Activated T-cell treated with anti-CD3 and anti-CD28 coated beads for 1 hour (primary cell): ENCODE measurements around the gene SPON1.
A peak's percentile ranks its signal among the peaks of the same experiment; 100 is the strongest.
"Not testable (repeated sequence)": the region's sequence is repeated elsewhere in the genome, so short reads cannot be mapped to it uniquely, and the experiment has no call there.

Source experiments
- DNase-seq: peaks from one replicate; pipeline ENCODE4 v3.0.0-alpha.2; 2020; ENCODE audit warnings: low read depth

The SPON1 gene

DNA sequence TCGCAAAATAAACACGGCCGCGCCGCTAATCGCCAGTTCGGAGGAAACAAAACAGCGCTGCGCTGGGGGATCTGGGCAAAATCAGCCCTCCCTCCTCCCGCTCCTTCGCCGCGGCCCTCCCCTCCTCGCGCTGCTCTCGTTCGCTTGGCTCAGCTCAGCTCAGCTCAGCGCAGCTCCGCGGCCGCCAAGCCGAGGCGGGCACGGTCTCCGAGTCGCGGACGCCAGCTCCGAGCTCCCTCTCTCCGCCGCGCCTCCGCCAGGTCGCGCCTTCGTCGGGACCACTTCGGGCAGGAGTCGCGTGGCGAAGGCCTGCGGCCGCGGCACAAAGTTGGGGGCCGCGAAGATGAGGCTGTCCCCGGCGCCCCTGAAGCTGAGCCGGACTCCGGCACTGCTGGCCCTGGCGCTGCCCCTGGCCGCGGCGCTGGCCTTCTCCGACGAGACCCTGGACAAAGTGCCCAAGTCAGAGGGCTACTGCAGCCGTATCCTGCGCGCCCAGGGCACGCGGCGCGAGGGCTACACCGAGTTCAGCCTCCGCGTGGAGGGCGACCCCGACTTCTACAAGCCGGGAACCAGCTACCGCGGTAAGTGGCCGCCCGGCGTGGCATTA lies at the start of gene SPON1:
Gene SPON1, plus strand, starts transcription at position 162 of the 607 bp plus-strand sequence. Its CDS starts 182 bp downstream, at position 344.
- DNase-seq, result peak; percentile 32

DNA sequence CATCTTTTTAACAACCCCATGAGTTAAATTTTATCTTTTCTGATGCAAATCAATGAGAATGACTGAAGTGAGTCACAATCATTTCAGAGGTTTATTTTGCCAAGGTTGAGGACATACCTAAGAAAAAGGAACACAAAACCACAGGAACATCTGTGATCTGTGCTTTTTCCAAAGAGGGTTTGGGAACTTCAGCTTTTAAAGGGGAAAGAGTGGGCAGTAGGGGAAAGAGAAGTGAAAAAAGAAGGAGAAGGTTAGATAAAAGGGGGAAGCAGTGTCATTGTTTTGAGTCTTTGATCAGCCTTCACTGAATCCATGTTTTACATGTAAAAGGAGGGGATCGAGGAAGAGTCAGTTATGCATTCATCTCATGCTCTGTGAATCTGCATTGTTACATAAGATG lies 45.3 kb upstream of the SPON1 start:
- no peak for DNase-seq

DNA sequence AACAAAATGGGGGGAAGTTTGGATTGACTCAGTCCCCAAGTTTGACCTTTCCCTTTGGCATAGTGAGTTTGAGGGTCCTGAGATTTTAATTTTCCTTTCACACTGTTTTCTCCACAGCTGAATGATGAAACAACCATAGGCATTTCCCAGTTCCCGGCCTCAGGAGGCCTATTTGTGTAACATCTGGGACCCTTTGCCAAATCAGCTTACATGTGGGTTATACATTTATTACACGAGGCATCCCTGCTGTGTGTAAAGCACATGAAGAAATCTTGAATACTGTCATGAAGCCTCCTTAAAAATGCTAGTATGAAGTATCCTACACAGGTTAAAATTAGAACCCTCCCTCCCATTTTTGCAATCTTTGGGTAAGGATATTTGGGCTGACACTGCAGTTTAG lies 44.6 kb upstream of the SPON1 start:
- no peak for DNase-seq

DNA sequence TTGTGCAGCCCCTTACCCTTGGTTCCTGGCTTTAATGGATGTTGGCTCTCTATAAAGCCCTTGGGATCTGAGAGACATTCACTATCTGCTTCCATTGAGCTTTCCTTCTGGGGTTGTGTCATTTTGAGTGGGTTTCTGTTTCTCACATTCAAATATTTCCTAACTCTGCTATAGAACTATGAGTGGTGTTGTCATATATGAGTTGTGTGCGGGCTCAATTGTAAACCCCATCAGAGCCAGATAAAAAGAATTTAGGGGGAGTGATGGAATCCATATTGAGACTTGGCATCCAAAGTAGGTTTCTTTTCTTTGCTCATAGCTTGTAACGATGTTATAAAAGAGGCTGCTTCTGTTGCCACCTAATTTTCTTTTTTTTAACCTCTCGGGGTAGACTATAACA lies 41.8 kb upstream of the SPON1 start:
- no peak for DNase-seq

DNA sequence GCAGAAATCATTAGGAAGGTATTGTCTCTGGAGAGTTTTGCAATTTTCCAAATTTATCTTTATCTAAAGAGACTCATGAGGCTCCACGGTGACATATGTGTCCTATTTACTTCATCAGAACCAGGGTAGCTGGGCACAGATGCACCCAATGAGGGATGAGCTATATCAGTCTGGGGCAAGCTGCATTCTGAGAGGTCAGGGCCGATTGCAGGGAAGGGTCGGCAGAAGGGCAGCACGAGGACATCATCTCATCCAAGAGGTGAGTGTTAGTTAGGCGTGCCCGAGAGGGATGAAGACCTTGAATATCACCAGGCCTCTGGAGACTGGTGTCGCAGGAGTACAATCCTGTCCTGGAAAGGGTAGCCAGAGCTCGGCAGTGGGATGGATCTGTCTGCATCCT lies 41.0 kb upstream of the SPON1 start:
- no peak for DNase-seq

DNA sequence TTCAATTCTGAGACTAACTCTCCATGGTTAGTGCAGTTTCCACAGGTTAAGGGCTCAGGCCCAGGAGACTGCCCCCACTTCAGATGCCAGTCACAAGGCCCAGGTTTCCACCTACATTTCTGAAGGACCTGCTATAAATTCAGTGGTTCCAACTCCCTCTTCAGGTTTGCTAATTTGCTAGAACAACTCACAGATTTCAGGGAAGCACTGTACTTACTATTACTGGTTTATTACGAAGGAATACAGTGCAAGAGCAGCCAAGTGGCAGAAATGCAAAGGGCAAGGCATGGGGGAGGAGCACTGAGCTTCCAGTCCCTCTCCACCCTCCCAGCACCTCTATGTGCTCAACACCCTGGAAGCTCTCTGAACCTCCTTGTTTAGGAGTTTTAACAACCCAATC lies 39.3 kb upstream of the SPON1 start:
- DNase-seq, result no peak

DNA sequence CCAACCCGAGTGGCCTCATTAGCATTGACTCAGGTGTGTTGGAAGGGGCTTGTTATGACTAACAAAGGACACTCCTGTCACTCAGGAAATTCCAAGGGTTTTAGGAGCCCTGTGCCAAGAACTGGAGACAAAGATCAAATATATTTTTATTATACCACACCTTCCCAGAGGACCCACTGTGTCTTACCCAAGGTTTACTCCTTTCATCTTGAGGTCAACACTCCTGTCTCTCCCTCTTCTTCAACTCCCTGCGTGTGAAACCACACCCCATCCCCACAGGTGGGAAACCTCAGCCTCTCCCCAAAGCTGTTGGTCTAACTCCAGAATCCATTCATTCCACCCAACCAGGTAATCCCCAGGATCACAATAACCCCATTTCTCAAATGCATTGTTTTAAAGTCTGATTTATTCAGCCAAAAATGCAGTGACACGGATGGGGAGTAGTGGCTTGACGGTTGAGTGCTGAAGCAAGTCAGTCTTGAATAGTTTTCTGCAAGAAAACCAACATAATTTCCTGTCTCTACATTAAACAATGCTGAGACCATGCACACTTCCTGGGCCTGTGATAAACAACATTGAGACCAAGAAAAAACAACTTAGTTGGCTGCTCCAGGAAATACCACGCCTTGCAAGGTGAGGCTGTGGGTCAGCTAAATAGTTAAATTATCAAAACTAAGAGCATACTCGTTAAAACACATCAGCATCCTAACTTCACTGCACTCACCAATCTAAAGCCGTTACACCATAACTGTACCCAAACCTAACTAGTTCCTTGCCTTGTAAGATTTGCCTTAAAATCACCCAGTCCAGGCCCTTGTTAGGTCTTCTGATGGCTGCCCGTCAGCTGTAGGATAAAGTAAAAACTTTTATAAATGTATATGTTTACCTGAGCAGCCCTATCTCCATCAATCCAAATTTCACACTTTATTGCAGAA lies 38.5 kb upstream of the SPON1 start:
- DNase-seq, result no peak

DNA sequence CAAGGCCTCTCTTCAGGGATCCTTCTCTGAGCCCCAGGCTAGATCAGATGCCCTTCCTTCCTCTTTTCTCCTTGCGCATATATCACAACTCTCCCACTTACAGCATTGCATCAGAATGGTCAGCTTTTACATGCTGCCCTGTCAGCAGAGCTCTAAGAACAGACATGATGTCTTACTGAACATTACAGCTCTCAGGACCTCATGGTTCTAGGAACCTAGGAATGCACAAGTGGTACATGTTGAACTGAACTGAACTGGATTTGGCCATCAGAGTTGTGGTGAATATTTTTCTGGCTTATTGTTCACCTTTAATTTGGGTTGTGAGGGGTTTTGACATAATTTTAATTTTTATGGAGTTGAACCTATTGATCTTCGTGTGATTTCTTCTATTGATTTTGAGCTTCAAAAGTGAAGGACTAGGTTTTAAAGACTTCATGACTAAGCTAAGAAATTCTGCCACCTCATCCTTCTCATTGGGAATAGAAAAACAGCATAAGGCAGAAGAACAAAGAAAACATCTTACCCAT lies 37.7 kb upstream of the SPON1 start:
- DNase-seq, result no peak

DNA sequence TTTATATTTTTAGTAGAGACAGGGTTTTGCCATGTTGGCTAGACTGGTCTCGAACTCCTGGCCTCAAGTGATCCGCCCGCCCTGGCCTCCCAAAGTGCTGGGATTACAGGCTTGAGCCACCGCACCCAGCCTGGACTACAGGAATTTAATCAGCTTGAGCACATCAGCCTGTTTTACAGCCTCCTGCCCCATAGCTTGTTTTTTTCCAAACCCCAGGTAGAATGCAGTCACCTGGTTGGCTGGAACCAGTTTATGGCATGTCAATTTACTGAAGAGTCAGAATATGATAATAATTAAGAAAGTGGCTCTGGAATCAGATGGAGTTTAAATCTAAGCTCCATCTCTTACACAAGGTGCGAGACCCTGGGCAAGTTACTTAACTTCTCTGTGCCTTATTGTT lies 36.2 kb upstream of the SPON1 start:
- DNase-seq, result not testable (repeated sequence)

DNA sequence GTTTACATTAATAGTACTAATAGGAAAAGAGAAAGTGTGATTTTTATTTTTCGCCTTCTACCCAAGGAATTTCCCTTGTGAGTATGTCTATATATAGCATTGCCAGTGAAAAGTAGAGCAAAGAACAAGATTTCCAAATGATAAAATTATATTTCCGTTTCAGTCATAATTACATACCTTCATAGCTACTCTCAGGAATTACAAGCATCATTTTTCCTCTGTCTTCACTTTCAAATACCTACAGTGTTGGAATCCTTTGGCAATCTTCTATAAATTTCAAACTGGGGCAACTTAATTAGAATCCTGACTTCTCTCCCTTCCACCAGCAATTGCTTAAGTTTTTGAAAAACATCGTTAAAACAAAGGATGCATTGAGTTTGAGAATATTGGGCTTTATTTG lies 35.5 kb upstream of the SPON1 start:
- no peak for DNase-seq

DNA sequence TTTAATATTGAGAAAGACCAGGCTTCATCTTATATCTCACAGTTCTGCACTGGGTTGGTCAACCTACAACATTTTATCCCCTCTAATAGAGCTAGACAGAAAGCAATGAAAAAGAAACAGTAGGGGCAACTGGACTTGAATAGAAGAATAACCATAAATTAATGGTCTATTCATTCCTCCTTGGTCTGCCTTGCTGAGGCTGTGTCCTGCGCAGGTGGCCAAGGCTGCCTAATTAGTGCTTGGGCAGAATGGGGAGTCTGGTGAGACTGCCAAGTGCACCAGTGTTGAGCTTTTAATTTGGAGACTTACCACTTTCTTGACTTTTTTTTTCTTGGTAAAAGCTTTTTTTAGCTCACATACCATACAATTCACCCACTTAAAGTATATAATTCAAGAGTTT lies 35.0 kb upstream of the SPON1 start:
- DNase-seq, result no peak

DNA sequence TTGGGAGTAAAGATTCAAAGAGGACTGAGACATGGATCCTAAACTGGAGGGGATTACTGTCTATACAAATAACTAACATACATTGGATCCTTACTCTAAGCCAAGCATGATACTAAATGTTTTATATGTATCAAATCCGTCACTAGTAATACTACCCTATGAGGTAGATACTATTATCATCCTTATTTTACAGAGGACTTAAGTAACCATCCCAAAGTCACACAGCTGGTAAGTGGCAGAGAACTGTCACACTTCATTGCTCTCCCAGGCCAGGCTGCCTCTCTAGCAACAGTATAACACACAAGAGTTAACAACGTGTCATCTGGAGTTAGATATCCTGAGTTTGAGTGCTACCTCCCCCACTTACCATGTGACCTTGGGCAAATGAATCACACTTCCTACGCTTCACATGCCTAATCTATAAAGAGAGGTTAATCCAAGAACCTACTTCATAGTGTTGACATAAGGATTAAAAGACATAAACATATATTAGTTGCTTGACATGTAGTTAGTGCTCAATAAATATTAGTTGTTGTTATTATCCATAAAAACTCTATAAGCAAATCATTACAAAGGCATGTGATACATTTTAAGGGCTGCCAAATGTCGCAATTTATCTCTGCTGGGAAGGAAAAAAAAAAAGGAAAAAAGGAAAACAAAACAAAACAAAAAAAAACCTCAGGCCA lies 33.8 kb upstream of the SPON1 start:
- no peak for DNase-seq

DNA sequence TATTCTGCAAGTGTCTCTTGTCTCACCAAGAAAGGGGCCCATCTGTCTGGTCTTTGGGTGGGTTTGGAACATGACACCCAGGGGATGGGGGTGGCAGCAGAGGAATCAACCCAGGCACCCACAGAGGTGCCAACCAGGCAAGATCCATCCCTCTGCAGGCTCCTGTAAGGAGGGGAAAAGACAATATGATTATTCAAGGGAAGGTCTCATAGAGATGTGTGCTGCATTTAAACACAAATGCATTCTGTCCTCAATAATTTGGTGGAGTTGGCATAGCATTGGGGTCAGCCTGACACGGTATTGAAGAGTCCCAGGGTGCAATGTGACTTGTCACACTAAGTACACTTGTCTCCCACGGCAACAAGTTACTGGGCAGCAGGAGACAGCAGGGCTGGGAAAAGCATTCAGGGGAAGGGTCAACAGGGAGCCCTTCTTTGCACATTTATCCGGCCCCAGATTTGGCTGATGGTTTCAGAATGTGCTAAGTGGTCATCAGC lies 33.1 kb upstream of the SPON1 start:
- DNase-seq, result no peak

DNA sequence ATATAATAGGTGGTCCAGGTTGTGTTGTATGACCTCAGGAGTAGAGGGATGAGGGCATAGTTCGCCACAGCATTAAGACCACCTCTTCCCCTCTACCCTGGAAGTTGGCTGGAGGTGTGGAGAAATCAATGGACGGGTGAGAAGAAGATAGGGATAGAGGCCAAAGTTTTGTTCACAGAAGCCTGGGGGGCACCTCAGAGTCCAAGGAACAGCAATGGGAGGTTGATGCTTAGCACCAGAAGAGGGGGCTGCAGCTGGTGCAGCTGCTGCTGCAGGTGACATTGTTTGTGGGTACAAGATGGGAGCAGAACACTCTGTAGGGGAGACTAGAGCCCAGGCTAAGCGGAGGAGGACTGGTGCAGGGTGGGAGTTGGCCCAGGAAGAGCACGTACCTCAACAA lies 31.2 kb upstream of the SPON1 start:
- DNase-seq, result no peak

DNA sequence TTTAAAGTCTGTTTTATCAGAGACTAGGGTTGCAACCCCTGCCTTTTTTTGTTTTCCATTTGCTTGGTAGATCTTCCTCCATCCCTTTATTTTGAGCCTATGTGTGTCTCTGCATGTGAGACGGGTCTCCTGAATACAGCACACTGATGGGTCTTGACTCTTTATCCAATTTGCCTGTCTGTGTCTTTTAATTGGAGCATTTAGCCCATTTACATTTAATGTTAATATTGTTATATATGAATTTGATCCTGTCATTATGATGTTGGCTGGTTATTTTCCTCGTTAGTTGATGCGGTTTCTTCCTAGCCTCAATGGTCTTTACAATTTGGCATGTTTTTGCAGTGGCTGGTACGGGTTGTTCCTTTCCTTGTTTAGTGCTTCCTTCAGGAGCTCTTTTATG lies 25.4 kb upstream of the SPON1 start:
- not testable (repeated sequence) for DNase-seq

DNA sequence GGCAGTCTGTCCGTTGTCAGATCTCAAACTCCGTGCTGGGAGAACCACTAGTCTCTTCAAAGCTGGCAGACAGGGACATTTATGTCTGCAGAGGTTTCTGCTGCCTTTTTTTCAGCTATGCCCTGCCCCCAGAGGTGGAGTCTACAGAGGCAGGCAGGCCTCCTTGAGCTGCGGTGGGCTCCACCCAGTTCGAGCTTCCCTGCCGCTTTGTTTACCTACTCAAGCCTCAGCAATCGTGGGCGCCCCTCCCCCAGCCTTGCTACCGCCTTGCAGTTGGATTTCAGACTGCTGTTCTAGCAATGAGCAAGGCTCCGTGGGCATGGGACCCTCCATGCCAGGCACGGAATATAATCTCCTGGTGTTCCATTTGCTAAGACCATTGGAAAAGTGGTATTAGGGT lies 23.7 kb upstream of the SPON1 start:
- DNase-seq, result peak; percentile 19

DNA sequence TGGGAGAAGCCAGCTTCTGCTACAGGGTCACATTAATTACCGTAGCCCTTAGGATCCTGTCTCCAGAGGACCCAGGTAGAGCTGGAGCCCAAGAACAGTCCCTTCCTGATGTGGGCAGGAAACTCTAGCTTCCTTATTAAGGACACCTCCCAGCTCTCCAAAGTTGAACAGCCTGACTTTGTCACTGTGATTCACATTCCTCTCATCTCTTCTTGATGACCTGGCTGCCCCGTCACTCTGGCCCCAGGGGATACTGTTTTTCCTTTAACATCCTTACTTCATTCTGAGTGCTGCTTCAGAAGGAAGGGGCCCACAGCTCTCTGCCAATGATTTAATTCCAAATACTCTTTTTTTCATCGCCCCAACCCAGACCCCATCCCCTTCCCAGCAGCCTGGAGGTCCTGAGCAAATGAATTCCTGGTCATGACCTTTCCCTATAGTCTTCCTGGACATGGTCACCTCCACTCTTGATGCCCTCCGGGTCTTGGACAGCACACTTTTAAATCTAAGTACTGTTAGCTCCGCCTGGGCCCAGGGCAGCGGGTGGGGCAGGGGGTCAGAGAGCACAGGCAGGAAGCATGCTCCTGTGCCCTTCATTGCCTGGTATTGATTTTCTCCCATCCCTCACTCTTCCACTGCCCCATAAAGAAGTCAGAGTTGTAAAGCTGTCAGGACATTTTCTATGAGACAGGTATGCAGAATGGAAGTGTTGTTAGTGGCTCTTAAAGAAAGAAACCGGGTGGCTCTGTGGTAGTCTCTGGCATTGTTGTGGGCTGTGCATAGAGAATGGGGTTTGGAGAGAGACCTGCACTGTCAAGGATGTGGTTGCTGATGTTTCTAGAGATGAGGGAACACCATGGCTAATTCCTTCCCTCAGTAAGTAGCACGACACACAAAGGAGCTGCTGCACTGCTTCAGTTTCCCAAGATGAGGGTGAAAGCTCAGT lies 22.3 kb upstream of the SPON1 start:
- DNase-seq, result no peak

DNA sequence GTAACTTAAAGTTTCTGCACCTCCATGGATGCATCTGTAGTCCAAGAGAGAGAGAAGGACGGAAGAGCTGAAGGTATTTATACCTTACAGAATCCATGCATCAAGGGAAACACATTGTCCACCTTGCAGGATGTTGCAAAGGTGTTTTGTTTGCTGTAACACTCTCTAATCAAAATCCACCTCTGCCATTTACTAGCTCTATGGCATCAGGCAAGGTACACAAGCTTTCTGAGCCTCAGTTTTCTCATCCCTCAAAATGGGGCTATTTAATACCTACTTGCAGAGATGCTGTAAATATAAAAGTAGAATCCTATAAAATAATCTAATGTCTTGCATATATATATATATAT lies 21.6 kb upstream of the SPON1 start:
- DNase-seq, result no peak

DNA sequence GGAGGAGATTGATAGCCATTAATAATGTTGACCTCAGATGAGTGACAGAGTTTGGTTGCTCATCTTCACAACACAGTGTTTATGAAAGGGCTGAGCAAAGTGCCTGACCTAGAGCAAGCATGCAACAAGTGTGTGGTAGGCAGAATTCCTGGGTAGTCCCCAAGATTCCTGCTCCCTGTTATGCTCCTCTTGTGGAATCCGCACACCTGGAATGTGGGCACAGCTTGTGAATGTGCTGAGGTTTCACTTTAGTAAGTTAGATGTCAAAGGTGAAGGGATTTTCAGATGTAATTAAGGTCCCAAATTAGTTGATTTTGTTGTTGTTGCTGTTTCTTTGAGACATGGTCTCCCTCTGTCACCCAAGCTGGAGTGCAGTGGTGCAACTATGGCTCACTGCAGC lies 20.7 kb upstream of the SPON1 start:
- no peak for DNase-seq

DNA sequence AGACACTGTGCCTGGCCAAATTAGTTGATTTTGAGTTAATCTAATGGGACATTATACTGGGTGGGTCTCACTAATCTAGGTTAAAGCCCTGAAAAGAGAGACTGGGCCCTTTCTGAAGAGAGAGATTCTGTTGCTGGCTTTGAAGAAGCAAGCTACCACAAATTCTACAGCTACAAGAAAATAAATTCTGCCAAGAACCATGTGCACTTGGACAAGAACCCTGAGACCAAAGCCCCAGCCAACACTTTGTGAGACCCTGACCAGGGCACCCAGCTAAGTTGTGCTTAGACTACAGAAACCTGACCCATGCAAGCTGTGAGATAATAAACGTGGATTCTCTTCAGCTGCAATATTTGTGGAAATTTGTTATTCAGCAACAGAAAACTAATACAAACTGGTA lies 20.1 kb upstream of the SPON1 start:
- DNase-seq, result no peak

DNA sequence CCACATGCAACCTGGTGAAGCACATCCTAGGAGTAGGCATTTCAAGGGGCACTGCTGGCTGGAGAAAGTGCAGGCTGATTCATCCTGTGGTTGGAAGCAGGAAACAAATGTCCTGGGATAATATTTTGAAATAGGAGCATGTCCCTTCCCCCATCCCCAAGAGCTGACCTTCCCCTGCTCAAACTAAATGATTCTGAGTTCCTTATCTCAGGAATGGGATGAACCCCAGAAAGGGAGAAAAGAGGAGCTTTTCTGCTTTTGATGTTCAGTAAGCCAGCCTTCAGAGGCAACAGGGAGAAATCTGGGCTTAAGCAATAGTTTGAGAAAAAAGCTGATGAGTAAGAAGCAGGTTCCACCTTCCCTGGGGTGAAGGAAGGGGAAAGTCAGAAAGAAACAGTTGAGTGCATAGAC lies 19.5 kb upstream of the SPON1 start:
- DNase-seq, result no peak

DNA sequence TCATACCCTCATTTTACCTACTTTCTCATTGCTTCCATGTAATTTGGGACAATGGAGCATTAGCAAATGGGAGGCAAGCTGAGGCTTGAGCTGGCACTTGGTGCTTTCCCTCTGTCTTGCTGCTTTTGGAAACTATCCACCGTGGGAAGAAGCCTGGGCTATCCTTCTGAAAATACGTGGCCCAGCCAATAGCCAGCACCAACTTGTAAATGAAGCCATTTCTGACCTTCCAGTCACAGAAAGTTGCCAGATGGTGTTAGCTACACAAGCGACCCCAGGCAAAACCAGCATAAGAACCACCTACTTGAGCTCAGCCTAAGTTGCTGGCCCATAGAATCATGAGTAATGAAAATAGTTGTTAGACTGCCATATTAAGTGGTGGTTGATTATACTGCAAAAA lies 18.5 kb upstream of the SPON1 start:
- DNase-seq, result no peak
